Stimulated activated CD4-positive, alpha-beta T cell treated with anti-CD3 and anti-CD28 coated beads, Interleukin-1b, Interleukin-23, amount 100 ng/mL, for 48 hours (primary cell): ENCODE data around the gene H19.

ENCODE experiments used
- DNase-seq: peaks from one replicate; pipeline ENCODE4 v3.0.0-alpha.2; 2020

Gene H19

DNA sequence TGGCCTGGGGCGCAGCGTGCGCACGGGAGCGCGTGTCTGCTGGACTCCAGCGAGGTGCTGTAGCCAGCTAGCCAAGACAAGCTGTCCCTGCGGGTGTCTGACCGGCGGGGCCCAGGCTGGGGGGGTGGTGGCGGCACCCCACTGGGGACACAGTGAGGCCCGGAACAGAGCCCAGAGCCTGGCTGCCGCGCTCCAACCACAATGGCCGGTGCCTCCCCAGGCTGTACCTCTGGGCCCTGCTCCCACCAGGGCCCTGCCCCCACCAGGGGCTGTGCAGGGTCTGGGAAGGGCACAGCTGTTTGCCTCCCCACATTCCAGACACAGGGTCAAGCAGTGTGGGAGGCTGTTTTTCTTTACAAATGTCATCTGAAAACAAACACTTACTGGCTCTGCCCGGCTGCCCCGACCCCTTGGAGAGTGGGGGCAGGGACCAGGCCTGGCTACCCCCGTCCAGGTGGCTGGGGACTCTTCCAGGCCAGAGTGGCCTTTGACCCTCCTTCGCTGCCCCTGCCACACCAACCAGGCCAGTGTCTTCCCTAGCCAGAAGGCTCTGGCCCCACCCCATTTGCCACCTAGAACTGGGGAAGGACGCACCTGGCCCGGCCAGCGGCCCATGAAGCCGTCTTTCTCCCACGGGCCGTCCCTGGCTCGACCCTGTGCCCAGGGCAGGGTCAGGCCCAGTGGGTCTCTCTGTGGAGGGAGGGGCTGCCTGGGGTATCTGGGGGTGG lies 14.6 kb downstream of the H19 start:
- no peak for DNase-seq

DNA sequence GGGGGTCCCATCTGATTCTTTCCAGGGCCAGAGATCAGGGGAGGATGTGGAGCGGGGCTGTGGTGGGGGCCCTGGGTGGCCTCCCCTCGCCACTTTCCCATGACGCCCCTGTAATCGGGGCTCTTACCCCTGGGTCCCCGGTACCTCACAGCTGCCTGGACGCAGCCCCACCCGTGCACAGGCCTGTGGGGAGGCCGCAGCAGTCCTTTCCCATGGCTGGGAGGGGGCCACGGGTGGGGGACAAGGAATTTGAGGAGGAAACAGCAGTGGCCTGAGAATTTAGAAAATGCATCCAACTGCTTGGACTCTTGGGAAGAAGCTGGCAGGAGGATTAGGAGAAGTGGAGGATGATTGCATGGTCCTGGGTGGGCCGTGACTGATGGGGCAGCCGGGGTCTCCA lies 18.0 kb downstream of the H19 start:
- no peak for DNase-seq

DNA sequence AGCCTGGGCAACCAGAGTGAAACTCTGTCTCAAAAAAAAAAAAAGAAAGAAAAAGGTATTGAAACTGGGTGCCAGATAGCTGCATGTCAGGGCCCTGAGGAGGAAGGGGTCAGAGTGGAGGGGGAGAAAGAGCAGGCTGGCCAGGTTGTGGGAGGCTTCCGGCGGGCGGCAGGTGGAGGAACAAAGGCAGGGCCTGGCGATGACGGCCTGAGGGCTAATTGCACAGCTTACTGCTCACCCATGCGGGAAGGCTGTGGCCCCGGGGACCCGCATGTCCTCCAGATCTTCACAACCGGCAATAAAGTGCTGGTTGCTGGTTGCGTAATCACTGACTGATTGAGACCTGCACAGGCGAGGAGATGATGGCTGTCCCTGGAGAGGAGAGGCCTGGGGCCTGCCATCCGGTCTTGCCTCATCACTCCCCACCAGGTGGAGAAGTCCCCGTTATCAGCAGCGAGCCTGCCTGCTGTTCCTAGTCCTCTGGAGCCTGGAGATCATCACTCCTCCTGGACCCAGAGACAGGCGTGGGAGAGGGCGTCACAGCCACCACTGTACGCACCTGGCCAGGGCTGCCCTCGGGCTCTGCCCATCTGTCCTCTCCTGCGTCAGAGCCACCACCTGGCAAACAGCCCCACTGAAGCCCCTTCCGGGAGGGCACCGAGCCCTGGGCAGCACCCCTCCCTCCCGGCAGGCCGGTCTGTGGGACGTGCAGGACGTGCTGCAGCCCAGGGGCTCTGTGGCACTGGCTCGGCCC lies 18.7 kb downstream of the H19 start:
- DNase-seq: no peak

DNA sequence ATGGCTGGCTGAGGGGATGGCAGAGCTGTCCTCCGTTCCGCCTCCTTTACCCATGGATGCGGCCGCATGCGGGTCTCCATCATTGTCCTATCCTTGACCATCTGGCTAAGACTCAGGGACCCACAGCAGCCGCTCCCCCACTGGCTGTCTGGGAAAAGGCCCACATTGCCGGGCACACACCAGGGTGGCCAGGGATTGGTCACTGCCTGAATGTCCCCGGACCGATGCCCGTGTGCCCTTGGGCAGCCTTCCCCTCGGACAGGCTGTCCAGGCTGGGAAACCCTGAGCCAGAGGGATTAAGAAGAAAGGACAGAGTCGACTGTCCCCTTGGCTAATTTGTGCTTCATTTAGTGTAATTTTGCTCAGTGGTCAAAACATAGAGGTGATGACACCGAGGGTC lies 22.5 kb downstream of the H19 start:
- DNase-seq: no peak

DNA sequence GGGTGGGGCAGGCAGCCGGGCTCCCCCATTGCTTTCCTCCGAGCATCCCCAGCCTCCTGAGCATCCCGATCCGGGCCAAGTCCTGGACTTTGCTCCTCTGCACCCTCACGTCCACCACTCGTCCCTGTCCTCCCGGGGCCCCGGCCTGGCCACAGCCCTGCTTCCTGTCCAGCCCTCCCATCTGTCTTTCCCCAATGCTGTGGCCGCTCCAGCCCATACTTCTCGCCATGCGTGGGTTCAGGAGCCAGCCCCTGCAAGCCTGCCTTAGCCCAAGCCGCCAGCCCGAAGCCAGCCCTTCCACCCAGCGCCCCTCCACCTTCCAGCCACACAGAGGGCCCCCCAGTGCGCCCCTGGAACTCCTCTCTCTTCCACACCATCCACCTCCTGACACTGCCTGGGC lies 26.7 kb downstream of the H19 start:
- DNase-seq: no peak

DNA sequence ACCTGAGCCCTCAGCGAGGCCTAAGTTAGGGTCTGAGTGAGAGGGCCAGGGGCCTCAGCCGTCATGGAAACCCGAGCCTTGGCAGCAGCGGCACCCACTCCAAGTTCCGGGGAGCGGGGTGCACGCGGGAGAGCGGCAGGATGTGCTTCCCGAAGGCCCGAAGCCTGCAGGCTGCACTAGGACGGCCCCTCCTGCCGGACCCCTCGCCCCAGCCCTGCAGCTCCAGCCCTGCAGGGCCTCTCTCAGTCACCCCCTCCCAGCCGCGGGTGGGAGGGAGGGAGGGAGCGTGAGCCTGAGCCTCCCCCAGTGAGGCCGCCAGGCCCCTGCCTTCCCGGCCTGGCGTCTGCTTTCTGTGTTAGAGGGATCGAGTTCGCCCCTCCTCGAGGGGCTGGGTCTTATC lies 27.9 kb downstream of the H19 start:
- no peak for DNase-seq

DNA sequence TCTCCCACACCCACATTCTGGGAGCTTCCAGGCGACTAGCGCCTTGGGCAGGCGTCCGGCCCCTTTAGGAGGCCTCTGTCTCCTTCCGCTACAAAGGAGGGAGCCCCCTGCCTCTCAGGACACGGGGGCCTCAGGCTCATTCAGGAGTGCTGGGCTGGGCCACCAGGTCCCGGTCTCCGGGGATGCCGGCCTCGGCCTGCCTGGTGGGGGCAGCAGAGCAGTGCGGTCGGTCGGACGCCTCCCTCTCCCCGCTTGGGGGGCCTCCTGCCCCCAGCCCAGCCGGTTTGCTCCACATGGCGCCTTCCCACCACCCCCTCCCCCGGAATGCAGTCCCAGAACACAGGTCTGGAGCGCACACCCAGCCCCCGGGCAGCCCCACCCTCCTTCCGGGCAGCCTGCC lies 28.6 kb downstream of the H19 start:
- DNase-seq: no peak

DNA sequence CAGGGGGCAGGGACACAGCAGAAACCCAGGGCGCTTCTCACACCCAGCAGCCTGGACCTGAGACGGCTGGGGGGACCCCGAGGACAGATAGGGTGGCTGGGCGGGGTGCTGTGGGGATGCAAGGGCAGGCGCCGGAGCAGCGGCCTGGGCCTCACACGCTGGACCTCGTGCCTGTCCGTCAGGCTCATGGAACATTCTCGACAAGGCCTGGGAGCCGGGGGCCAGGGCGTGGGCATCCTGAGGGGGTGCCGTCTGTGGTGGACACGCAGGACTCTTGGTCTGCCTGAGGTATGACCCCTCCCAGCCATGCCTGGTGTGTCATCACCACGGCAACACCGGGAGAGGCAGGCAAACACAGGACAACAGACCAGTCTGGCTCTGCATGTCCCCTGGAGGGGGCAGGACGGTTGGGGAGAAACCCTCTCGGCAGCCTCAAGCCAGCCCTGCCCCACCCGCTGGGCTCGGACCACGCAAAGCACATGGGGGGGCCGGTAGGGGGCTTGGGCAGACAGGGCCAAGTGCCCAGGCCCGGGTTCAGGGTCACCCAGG lies 29.1 kb downstream of the H19 start:
- DNase-seq: no peak

DNA sequence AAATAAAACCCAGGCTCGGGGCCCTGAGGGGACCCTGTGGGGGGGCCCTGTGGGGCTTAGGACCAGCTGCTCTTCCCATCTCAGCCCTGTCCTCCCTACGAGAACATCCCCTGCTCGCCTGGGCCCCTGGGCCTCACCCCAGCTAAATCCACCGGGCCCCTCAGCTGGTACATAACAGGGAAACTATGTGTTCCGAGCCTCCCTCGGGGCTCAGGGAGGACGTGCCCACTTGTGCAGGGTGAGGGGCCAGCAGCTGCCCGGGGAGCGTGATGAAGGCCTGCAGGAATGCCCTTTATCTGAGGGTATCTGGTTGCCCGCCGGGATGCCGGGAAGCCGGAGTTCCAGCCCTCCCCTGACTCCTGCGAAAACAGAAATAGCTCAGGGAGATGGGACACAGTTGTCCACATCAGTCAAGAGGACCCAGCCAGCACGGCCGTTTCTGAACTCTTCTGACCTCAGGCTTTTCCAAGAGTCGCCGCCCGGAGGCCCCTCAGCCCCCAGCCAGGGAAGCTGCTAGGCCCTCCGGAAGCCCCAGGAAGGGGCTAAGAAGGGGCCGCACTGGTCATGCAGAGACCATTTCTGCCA lies 29.9 kb downstream of the H19 start:
- DNase-seq: no peak

DNA sequence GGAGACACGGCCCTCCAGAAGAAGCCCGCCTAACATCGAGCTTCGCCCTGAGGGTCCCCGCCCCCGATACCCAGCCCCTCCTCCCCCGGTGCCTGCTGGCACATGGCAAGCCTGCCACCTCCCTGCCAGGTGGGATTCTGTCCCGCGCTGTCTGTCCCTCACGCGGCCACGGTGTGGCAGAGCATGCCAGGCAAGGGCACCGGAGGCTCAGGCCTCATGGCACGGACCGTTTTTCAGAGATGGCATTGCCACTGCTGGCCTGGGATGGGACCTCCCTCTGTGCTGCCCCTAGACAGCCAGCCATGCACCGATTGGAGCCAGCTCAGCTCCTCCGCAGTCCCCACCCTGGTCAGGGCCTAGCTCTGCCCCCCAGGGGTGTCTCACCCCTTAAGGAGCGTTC lies 31.1 kb downstream of the H19 start:
- DNase-seq: no peak

DNA sequence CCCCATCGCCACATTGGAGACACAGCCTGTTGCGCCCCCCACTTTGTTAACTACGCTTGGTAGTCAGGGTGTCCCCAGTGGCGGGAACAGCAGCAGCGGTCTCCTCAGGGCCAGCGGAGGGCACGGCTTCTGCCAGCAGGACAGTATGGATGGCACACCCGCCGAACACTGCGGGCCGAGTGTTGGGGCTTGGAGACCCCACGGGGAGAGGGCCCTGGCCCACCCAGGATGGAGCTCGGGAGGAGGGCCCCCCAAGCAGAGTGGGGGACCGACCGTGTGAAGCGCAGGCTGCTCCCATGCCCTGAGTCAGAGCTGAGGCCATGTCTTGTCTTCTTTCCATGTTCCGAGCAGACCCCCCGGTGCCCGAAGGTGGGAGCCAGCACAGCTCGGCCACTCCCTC lies 32.7 kb downstream of the H19 start:
- DNase-seq: no peak

DNA sequence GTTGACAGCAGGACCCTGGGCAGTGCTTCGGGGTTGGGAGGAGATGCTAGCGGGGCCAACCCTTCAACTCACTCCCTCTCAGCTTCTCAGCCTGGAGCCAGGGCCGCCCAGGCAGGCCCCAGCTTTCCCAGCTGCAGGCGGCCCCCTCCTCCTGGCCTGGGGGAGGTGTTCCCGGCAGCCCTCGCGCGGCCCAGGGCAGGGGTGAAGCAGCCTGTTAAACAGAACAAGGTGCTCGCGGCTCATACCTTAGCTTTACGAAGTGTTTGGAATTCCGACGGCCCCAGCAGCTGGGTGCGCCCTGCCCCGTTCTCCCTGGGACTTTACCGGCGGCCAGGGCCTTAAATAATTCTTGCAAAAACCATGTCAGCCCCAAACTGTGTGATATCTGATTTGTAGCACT lies 33.3 kb downstream of the H19 start:
- DNase-seq: no peak

DNA sequence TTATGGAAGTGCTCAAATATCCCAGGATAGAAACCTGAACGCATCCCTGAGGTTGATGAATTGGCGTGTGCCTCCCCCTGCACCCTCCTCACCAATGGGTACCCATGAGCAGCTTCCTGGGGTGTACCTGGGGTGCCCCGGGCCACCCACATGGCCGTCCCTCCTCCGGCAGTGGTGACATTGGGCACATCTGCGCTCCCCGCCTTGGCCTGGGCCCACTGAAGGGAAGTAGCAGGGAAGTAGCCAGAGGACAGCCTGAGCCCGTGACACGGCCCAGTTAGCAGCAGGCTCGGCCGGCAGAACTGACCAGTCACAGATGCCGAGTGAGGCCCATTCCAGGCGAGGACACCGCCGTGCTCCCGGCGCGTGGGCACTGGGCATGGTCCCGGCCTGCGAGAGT lies 33.8 kb downstream of the H19 start:
- DNase-seq: no peak

DNA sequence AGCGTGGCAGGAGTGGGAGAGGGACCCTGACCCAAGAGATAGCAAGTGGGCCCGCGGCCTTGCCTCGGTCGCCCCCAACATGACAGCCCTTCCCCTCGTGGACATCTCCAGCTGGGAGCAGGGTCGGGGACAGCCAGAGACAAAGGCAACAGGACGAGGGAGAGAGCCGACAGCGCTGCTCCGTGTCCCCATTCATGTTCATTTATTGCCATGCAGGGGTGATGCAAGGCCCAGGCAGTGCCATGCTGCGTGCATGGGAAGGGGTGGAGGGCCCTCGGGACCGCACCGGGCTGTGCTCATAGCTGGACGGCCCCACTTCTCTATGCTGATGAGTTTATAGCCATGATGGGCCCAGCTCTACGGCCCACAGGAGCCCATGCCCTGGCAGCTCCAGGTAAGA lies 37.9 kb downstream of the H19 start:
- no peak for DNase-seq

DNA sequence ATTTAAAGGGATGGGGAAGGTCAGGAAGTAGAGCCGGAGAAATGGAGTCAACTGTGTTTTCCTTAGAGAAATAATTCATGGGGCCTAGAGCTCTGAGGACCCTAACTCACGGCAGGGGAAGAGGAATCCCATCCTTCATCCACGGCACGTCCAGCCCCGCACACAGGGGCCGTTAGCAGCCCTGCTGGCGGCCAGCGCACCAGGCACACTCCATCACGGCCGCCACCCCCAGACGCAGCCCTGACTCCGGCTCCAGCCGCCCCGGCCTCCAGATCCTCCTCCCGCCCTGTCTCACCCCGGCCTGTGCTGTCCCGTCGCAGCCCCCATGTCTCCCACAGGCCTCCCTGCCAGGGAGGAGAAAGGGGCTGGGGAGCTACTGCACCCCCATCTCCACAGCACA lies 39.3 kb downstream of the H19 start:
- no peak for DNase-seq

DNA sequence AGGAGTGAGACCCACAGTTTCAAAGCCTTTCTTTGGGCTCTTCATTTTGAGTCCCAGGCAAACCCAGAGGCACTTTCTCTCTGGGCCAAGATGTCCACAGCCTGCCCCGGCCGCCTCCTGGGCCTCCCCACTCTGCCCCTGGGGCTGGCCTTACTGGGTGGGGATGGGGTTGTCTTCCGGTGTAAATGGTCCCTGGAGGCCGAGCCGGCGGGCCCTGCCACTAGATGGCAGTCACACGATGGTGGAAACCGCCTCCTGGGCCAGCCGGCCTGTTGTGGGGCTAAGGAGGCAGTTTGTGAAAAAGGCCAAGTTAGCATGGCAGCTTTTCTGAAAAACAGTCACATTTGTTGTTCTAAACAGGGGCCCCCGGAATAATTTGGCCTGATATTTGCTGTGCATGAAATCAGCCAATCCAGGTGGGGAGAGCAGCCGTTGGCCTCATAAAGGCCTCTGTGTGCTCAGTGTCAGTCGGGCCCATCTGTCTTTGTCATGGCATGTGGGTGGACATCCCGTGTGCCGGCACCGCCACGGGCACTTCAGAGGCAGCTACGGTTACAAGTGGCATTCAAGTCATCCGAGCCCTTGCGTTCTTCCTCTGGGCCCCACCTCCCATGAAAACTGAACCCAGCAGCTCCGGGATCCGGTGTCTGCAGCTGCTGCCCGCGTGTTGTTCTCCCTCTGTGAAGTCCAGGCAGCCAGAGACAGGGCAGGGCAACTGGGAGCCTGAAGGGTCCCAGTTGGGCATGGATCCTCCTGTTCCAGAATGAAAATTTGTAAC lies 44.0 kb downstream of the H19 start:
- DNase-seq: no peak

DNA sequence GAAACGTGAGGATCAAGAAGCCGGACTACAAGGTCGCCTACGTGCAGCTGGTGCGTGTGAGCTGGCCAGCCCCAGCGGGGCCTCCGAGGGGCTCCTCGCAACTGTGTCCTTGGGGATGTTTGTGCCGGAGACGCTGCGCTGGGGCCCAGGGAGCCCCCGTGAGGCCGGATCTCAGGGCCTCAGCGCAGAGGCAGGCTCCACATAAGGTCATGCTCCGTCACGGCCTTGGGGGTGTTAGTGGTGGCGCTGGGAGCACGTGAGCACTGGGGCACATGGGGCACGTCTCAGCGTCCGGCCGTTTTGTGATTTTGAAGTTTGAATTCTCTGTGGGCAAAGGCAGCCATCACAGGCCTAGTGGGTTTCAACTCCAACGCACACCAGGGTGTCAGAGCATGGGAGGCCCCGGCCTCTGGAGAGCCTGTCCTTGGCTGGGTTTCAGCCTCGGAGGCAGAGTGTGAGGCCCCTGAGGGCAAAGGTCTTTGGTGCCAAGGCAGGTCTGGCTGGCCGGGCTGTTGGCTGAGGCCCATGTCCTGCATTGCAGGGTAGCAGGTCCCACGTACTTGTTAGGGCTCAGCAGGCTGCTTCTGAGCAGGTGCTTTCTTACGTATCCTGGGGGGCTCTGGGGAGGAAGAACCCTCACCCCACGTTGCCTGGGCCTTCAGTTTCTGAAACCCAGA lies 44.7 kb downstream of the H19 start:
- no peak for DNase-seq

DNA sequence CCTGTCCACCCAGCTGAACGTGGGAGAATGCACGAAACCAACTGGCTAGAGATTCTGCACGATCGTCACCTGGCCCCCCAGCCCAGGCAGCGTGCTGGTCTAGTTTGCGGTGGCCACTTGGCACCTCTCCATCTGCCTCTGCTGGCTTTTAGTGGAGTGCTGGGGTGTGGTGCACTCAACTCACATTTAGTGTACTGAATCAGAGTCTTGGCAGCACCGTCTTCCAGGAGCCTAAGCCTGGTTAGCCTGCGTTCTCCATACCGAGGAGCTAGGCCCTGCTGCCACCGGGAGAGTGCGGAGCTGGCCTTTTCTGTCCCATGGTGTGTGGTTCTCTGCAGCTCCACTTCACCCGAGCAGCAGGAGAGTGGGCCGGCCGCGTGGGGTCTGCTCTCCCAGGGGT lies 47.7 kb downstream of the H19 start:
- DNase-seq: no peak

DNA sequence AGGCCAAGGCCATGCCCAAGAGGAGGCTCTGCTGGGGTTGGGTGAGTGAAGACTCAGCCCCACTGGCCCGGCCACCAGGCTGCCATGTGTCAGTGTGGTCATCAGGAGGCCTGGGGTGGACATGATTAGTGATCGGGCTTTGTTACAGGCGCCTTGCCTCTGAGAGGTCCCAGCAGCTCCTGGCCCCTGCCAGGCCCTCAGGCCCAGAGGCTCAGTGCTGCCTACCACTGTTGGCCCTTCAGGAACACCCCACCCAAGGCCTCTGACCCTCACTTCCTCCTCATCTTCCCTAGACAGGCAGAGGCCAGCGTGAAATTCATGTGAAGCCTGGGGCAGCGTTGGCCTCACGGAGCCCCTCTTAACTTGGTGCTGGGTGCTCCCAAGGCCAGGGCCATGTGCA lies 48.3 kb downstream of the H19 start:
- DNase-seq: no peak

DNA sequence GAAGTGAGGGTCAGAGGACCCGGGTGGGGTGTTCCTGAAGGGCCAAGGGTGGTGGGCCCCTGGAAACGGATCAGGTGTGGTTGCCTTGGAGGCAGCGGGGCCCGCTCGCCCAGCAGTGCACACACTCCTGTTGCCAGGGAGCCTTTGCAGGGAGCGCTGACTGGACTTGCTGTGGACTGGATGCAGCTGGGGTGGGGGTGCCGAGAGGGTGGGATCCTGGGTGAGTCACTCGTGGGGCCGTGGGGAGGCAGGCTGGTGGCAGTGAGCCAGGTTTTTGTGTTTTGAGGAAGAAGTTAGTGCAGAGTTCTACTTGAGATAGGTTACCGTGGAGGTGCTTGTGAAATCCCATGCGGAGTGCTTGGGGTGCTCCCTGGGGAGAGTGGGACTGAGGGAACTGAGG lies 49.3 kb downstream of the H19 start:
- DNase-seq: no peak

DNA sequence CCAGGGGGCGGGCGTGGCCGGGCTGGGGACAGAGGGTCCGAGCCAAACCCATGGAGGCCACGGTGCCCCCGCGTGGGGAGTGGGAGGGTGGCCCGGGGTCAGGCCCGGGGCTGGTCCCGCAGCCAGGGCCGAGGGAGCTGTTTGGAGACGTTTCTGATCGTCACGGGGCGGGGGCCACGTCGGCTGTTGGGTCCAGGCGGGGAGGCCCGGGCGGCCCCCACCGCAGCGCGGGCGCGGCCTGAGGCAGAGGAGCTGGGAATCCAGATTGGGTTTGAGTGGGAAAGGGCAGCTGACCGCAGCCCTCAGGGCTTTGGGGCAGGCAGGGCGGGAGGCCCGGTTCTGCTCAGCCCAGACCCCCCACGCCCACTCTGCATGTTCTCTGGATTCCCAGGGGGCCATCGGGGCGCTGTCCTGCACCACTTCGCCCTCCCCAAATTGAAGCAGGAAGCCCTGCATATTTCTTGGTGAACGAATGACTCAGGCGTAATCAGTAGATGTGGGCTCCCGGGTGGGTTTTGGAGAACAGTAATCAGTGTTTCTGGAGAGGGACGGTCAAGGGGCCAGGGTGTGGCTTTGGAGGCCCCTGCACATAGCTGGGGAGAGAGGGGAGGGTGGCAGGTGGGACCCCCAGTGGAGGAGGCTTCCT lies 49.9 kb downstream of the H19 start:
- DNase-seq: no peak

DNA sequence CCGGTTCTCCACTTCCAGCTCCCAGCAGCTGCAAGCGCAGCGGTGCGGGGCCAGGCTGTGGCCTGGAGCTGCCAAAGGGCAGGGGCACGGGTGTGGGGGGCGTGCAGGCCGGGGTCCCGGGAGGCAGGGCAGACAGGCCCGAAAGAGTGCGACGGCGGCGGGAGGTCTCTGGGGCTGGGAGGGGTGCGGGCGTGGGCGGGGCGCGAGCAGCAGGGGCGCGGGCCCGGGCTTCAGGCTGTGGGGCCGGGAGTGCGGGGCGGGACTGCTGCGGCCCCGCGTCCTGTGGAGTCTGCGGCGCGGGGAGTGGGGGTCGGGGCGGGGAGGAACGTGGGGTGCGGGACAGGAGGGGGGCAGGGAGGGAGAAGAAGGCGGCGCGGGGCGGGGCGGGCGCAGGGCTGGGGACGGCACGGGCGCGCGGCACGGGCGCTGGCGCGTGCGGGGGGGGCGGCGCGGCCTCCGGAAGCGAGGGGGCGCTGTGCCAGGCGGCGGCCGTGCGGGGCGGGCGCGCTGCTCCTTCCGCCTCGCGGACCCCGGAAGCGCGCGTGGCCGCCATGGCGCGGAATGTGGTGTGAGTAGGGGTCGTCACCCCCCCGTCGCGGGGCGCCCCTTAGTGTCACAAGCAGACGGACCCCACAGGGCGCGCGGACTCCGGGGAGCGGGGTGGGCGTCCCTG lies 50.7 kb downstream of the H19 start, which contains the start of gene MRPL23:
Gene MRPL23 (plus strand): TSS at position 521 of the 673 bp plus-strand sequence. CDS start 31 bp downstream, at position 552.
- peak; percentile 38 for DNase-seq
